Measurements from ENCODE around the gene DHRS9. TPM values are rescaled to one million over a fixed set of nuclear protein-coding genes. Genes with fewer than 3 reads are reported as not detected.

The DHRS9 gene
- total RNA-seq, 3 donors from 2014 or later: 0.73 to 7.8 (median 3.3) TPM

DNA sequence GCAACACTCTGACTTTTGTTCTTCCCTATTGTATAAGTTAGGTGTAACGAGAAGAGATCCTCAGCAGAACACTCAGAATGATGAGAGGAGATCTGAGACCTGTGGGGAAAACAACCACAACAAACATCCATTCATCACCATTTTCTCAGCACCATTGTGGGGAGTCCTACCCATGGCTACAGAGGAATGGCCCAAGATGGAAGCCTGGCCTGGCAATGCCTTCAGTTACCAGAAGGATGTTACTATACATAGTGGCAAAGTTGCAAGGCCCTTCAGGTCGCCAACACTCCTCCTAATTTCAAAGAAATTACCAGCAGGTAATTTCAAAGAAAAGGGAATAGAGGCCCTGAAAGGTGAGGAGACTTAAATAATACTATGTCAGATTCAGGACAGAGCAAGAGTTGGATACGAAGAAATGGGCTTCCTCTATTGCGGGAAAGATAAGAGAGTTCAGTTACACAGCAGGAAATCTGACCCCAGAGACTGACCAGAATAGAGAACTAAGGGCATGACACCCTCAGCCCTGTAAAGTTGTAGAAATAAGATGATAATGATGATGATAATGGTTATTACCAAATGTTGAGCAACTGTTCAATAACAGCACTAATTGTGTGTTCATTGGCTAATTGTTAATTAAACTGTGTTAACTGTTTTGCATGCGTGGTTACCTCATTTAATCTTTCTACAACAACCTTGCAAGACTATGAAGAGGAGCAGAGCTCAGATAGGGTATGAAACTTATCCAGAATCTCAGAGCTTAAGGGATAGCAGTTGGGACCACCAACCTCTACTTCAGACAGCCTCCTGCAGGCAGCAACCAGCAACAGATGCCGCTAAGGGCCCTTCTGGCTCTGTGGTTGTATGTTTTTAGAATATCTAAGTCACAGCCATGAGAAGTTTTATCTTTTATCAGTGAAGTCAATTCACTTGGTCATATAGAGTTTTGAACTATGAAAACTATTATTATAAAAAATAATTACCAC lies 37.5 kb downstream of the DHRS9 start:
- TF ChIP-seq CTCF (IDR thresholded peaks at IDR 0.05) (no peak), POLR2A (IDR thresholded peaks at IDR 0.05) (no peak), POLR2AphosphoS5 (IDR thresholded peaks at IDR 0.05) (no peak)
- no peak for DNase-seq (ENCODE audit: low spot score in 2 of 2)
- Histone ChIP-seq H3K27me3 (no peaks in the 10 kb centered on the region), H3K27ac (no peak overlapping the region), H3K4me1 (no peaks in the 10 kb centered on the region), H3K9me3 (no peaks in the 10 kb centered on the region), H3K36me3 (no peaks in the 10 kb centered on the region), H3K4me3 (no peak overlapping the region)
- intact Hi-C loops (cut with DNase I; ENCODE audit: low total_unique reads): no loop called here

DNA sequence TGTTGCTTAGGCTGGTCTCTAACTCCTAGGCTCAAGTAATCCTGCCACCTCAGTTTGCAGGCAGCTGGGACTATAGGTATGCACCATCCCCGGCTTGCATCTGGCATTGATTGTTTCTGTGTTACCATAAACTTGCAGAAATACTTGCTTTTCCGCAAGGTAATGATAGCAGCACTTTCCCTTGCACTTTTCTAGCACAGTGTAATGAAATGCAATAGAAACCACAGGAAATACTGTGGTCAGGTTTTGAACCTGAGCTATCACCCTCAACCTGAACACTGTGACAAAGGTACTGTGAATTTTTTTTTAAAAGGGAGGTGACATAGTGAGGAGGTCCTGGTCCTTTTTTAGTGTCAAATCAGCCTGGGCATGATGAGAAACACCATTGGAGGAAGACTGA lies 38.3 kb downstream of the DHRS9 start:
- no peaks in the 10 kb centered on the region for H3K4me1 ChIP-seq
- H3K4me3 ChIP-seq: no peak overlapping the region
- intact Hi-C loops (cut with DNase I; ENCODE audit: low total_unique reads): no loop called here
- no peaks in the 10 kb centered on the region for H3K36me3 ChIP-seq
- no peak for DNase-seq (ENCODE audit: low spot score in 2 of 2)
- H3K9me3 ChIP-seq: no peaks in the 10 kb centered on the region
- TF ChIP-seq CTCF (IDR thresholded peaks at IDR 0.05): no peak
- no peak for TF ChIP-seq POLR2AphosphoS5 (IDR thresholded peaks at IDR 0.05)
- TF ChIP-seq POLR2A (IDR thresholded peaks at IDR 0.05): no peak
- no peaks in the 10 kb centered on the region for H3K27me3 ChIP-seq
- H3K27ac ChIP-seq: no peak overlapping the region

GRCh38 chr2:169108099-169108884 lies 38.9 kb downstream of the DHRS9 start:
- TF ChIP-seq POLR2AphosphoS5 (IDR thresholded peaks at IDR 0.05) (no peak), CTCF (IDR thresholded peaks at IDR 0.05) (no peak), POLR2A (IDR thresholded peaks at IDR 0.05) (no peak)
- Histone ChIP-seq H3K27ac (no peak overlapping the region), H3K9me3 (no peaks in the 10 kb centered on the region), H3K4me1 (no peaks in the 10 kb centered on the region), H3K27me3 (no peaks in the 10 kb centered on the region), H3K36me3 (no peaks in the 10 kb centered on the region), H3K4me3 (no peak overlapping the region)
- intact Hi-C loops (cut with DNase I; ENCODE audit: low total_unique reads): no loop called here
- DNase-seq (ENCODE audit: low spot score in 2 of 2): no peak

DNA sequence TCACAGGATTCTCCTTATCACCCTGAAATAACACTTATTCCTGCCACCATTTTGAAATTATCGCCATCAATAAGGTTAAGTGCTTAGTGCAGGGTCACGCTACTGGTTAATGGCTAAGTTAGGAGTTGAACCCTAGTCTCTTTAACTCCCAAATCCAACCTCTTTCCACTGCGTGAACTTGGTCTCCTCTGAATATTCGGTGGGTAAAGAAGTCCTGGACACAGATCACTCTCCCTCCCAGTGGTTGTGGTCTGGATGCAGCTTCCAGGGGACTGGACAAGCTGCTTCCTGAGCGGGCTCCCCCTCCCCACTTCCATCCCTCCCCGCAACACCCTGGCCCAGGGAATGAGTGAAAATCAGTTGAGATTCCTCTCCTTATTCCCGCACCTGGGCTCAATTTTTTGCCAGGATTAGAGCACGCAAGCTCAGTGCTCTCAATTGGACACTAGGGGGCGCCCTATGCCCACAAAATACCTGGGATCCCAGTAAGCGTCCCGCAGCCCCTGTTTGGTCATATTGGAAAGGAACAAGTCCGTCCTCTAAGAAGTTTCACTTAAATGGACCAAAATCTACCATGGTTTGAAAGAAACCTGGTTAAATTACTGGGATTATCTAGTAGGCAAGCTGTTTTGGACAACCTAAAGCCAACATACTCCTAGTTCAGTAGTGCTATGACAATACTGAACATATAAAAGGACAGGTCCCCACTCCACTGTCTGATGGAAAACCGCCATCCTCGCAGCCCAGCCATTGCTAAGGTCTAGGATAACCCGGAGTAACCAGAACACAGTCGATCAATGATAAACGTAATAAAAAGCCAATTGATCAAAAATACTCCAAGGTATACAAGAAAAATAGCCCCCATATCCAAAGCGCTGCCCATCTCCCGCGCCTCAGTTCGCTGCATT lies 40.4 kb downstream of the DHRS9 start:
- intact Hi-C loops (cut with DNase I; ENCODE audit: low total_unique reads): no loop called here
- Histone ChIP-seq H3K27ac (no peak overlapping the region), H3K4me1 (no peaks in the 10 kb centered on the region), H3K27me3 (no peaks in the 10 kb centered on the region), H3K9me3 (no peaks in the 10 kb centered on the region), H3K4me3 (no peak overlapping the region), H3K36me3 (no peaks in the 10 kb centered on the region)
- peak; percentile 69 to 76 for DNase-seq (ENCODE audit: low spot score in 2 of 2)
- TF ChIP-seq CTCF (IDR thresholded peaks at IDR 0.05): peak; percentile 62 to 79 (median 74)
- no peak for TF ChIP-seq POLR2AphosphoS5 (IDR thresholded peaks at IDR 0.05)

Measured in breast epithelium (tissue), 4 donors.